Activated CD4-positive, alpha-beta memory T cell treated with anti-CD3 and anti-CD28 coated beads for 36 hours (primary cell): ENCODE measurements around the gene ABCC1. TPM values are rescaled to one million over a fixed set of nuclear protein-coding genes. Genes with fewer than 3 reads are reported as not detected.

Experiments
- CTCF ChIA-PET: fragments of 350-600 bp; sonication (Branson Sonifier 250); formaldehyde crosslinking; loops from one replicate; lab custom pipeline; 2021; ENCODE audit warnings: antibody characterized with exemption, inconsistent platforms; lab: Charles Lee
- POLR2A ChIA-PET: fragments of 350-600 bp; sonication (Branson Sonifier 250); formaldehyde crosslinking; loops from one replicate; lab custom pipeline; 2021; ENCODE audit warnings: antibody characterized with exemption; lab: Charles Lee
- DNase-seq: peaks from one replicate; pipeline ENCODE4 v3.0.0-alpha.2; 2020
- H3K27ac Mint-ChIP-seq: one replicate; pipeline ENCODE4 v1.8.0; 2021; ENCODE audit warnings: mixed read lengths
- H3K27me3 Mint-ChIP-seq: one replicate; pipeline ENCODE4 v1.8.0; 2021; ENCODE audit warnings: mixed read lengths
- H3K36me3 Mint-ChIP-seq: one replicate; pipeline ENCODE4 v1.8.0; 2021; ENCODE audit warnings: mixed read lengths
- H3K4me1 Mint-ChIP-seq: one replicate; pipeline ENCODE4 v1.8.0; 2021; ENCODE audit warnings: low read depth, mixed read lengths
- H3K4me3 Mint-ChIP-seq: one replicate; pipeline ENCODE4 v1.8.0; 2021; ENCODE audit warnings: mild to moderate bottlenecking, mixed read lengths
- H3K9me3 Mint-ChIP-seq: one replicate; pipeline ENCODE4 v1.8.0; 2021; ENCODE audit warnings: mixed read lengths
- intact Hi-C: fragments of 100-400 bp; cut with micrococcal nuclease; formaldehyde crosslinking; loops from one replicate; pipeline ENCODE4 v1.15.1; 2023
- total RNA-seq, 2 experiments: library from RNA; stranded (reverse); gene quantifications; one replicate each; pipeline ENCODE4 v1.2.3, GENCODE V29; 2021

ABCC1 gene
- total RNA-seq, 2 experiments from 2014 or later = 49.1 to 50.3 TPM

DNA sequence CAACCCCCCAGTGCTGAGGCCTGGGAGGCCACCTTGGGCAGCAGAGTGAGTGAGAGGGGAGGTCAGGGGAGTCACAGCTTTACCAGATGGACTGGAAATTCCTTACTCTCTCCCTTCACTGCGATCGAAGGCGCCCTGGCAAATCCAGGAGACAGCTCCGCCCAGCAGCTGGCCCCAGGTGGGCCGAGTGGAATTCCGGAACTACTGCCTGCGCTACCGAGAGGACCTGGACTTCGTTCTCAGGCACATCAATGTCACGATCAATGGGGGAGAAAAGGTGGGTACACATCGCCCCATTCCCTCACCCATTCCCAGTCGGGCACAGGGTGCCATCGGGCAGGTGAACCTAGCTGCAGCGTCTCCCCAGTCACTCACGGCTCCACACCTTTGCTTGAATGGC lies 182.2 kb downstream of the ABCC1 start:
- H3K36me3 Mint-ChIP-seq = peaks cover 43% of the 10 kb centered on the region
- no peaks in the 10 kb centered on the region for H3K27me3 Mint-ChIP-seq
- H3K4me1 Mint-ChIP-seq = no peaks in the 10 kb centered on the region
- intact Hi-C loops = no loop called here
- ChIA-PET POLR2A (no interaction called here), CTCF (interaction anchor here (0.6 to 1.0 kb wide), 2 partner anchors 109 to 366 kb away, joined by 3 read pairs; no protein-coding TSS in a partner anchor)
- H3K9me3 Mint-ChIP-seq = no peaks in the 10 kb centered on the region
- H3K4me3 Mint-ChIP-seq = no peak overlapping the region
- DNase-seq = no peak
- no peak overlapping the region for H3K27ac Mint-ChIP-seq

DNA sequence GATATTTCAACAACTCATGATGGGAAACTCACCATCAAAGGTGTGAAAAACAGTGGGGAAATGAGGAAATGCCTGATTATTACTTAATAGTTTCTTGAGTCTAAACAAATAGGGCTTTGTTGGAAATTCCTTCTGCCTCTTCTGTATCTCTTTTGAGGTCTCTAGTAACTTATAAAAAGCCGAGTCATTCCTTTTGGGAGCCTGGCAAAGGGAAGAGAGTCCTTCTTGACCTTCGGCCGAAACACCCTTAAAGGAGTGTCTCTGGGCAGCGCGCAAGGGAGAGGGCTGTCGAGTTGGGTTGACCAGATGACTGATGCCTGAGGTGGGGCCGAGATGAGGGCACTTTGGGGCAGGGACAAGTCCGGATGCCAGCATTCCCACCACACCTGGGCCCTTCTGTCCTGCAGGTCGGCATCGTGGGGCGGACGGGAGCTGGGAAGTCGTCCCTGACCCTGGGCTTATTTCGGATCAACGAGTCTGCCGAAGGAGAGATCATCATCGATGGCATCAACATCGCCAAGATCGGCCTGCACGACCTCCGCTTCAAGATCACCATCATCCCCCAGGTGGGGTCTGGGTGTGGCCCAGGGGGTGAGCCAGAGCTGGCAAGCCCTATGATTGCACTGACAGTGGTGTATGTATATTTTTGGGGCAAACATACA lies 184.7 kb downstream of the ABCC1 start:
- no peaks in the 10 kb centered on the region for H3K27me3 Mint-ChIP-seq
- no peak overlapping the region for H3K27ac Mint-ChIP-seq
- intact Hi-C loops = no loop called here
- no peaks in the 10 kb centered on the region for H3K4me1 Mint-ChIP-seq
- H3K36me3 Mint-ChIP-seq = peaks cover 46% of the 10 kb centered on the region
- ChIA-PET POLR2A (no interaction called here), CTCF (no interaction called here)
- no peak for DNase-seq
- no peak overlapping the region for H3K4me3 Mint-ChIP-seq
- no peaks in the 10 kb centered on the region for H3K9me3 Mint-ChIP-seq

DNA sequence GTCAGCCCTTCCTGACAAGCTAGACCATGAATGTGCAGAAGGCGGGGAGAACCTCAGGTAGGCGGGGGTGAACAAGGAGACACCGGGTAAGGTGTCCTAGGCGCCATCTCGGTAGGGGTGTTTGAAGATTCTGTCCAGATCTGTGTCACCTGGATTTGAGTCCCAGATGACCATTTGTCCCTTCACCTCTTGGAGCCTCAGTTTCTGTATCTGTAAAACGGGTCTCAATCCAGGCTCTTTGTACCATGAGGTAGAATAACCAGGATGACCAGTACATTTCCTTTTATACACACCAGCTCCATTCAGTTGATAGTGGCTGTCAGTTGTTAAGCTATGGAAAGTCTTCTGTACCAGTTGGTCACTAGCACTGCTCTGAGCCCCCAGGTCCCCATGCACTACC lies 187.2 kb downstream of the ABCC1 start:
- Mint-ChIP-seq H3K27ac (no peak overlapping the region), H3K4me3 (no peak overlapping the region), H3K9me3 (no peaks in the 10 kb centered on the region), H3K36me3 (peaks cover 44% of the 10 kb centered on the region), H3K27me3 (no peaks in the 10 kb centered on the region), H3K4me1 (no peaks in the 10 kb centered on the region)
- DNase-seq = no peak
- ChIA-PET POLR2A (no interaction called here), CTCF (no interaction called here)
- intact Hi-C loops = no loop called here

DNA sequence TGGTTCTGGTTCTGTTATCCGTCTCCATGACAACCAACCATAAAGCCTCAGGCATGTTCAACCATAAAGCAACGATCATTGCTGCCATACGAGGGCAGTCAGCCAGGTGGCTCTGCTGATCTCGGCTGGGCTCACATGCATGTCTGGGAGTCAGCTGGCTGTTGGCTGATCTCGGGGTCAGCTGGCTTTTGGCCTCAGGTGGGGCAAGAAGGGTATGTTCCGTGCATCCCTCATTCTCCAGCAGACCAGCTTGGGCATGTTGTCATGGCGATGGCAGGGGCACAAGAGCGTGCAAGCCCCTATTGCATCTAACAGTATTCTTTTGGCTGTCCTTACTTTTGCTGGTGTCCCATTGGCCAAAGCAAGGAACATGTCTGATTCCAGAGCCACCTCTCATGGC lies 187.7 kb downstream of the ABCC1 start:
- Mint-ChIP-seq H3K27me3 (no peaks in the 10 kb centered on the region), H3K4me1 (no peaks in the 10 kb centered on the region), H3K9me3 (no peaks in the 10 kb centered on the region), H3K36me3 (peaks cover 41% of the 10 kb centered on the region), H3K27ac (no peak overlapping the region), H3K4me3 (no peak overlapping the region)
- intact Hi-C loops = no loop called here
- CTCF ChIA-PET = no interaction called here
- POLR2A ChIA-PET = no interaction called here
- DNase-seq = no peak

DNA sequence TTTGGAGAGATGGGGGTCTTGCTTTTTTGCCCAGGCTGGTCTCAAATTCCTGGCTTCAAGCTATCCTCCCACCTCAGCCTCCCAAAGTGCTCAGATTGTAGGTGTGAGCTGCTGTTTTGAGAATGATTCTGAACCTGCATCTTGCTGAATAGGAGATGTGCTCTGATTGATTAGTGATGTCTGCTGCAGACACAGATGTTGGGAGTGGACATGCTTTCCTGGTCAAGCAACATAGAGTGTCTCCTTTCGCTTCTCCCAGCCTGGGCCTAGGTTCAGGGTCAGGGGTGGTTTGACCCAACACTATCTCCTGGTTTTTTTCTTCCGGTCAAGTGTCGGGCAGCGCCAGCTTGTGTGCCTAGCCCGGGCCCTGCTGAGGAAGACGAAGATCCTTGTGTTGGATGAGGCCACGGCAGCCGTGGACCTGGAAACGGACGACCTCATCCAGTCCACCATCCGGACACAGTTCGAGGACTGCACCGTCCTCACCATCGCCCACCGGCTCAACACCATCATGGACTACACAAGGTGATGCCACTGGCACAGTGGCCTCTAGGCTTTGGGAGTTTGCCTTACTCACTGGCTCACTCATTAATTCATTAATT lies 188.7 kb downstream of the ABCC1 start:
- H3K27ac Mint-ChIP-seq = no peak overlapping the region
- ChIA-PET CTCF (no interaction called here), POLR2A (no interaction called here)
- no peaks in the 10 kb centered on the region for H3K27me3 Mint-ChIP-seq
- no peaks in the 10 kb centered on the region for H3K9me3 Mint-ChIP-seq
- no peak overlapping the region for H3K4me3 Mint-ChIP-seq
- H3K4me1 Mint-ChIP-seq = no peaks in the 10 kb centered on the region
- intact Hi-C loops = no loop called here
- peaks cover 46% of the 10 kb centered on the region for H3K36me3 Mint-ChIP-seq
- DNase-seq = no peak

DNA sequence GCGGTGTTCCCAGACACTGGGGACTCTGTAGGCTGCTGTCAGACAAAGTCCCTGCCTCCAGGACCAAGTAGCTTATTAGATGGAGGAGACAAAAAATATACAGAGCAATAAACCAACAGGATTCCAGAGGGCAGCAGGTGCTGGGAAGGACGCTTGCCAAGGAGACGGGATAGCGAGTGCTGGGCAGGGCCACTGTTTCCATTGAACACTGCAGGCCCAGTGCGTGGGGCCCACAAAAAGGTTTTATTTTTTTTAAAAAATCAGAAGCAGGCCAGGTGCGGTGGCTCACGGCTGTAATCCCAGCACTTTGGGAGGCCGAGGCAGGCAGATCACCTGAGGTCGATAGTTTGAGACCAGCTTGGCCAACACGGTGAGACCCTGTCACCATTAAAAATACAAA lies 189.6 kb downstream of the ABCC1 start:
- CTCF ChIA-PET = no interaction called here
- Mint-ChIP-seq H3K36me3 (peaks cover 43% of the 10 kb centered on the region), H3K4me3 (no peak overlapping the region)

DNA sequence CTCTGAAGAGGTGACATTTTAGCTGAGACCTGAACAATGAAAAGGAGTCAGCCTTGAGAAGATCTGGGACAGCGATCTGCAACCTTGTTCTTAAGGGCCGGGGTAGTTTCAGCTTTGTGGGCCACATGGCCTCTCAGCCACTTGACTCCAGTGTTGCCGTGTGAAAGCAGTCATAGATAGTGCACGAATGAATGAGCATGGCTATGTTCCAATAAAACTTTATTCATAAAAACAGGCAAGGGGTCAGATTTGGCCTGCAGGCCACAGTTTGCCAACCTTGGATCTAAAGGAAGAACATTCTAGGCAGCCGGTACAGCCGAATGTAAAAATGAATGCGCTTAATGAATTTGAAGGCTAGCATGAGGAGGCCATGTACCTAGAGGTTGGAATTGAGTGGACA lies 190.4 kb downstream of the ABCC1 start:
- no peaks in the 10 kb centered on the region for H3K4me1 Mint-ChIP-seq
- CTCF ChIA-PET = no interaction called here

More for the DNA sequence above, 189.6 kb downstream of the ABCC1 start:
- no peaks in the 10 kb centered on the region for H3K27me3 Mint-ChIP-seq
- POLR2A ChIA-PET = no interaction called here
- no peaks in the 10 kb centered on the region for H3K4me1 Mint-ChIP-seq
- intact Hi-C loops = no loop called here
- DNase-seq = no peak
- H3K27ac Mint-ChIP-seq = no peak overlapping the region
- no peaks in the 10 kb centered on the region for H3K9me3 Mint-ChIP-seq

DNA sequence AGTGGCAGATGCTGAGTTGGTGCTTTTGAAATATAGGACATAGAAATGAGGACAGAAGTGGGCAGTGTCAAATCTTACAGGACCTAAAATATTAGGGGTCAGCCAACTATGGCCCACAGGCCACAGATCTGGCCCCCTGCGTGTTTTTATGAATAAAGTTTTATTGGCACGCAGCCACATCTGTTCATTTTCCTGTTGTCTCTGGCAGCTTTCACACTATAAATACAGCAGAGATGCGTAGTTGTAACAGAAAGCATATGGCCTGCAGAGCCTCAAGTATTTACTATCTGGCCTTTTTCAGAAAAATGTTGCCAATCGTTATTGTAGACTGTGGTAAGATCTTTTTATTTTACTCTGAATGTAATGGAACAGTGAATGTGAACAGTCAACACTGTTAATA lies 191.1 kb downstream of the ABCC1 start:
- H3K9me3 Mint-ChIP-seq = no peaks in the 10 kb centered on the region

More for the DNA sequence above, 190.4 kb downstream of the ABCC1 start:
- peaks cover 45% of the 10 kb centered on the region for H3K36me3 Mint-ChIP-seq
- DNase-seq = no peak
- no peaks in the 10 kb centered on the region for H3K27me3 Mint-ChIP-seq
- no peak overlapping the region for H3K27ac Mint-ChIP-seq
- POLR2A ChIA-PET = interaction anchor here (0.6 kb wide), 1 partner anchor 80 kb away, joined by 3 read pairs; no protein-coding TSS in a partner anchor
- no peaks in the 10 kb centered on the region for H3K9me3 Mint-ChIP-seq
- no peak overlapping the region for H3K4me3 Mint-ChIP-seq
- intact Hi-C loops = no loop called here

DNA sequence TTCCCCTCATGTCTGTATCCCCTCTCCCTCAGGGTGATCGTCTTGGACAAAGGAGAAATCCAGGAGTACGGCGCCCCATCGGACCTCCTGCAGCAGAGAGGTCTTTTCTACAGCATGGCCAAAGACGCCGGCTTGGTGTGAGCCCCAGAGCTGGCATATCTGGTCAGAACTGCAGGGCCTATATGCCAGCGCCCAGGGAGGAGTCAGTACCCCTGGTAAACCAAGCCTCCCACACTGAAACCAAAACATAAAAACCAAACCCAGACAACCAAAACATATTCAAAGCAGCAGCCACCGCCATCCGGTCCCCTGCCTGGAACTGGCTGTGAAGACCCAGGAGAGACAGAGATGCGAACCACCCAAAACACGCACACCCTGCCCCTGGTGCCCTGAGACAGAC lies 191.7 kb downstream of the ABCC1 start:
- CTCF ChIA-PET = interaction anchor here (0.6 kb wide), 1 partner anchor 382 kb away, joined by 3 read pairs; no protein-coding TSS in a partner anchor
- Mint-ChIP-seq H3K4me3 (no peak overlapping the region), H3K4me1 (no peaks in the 10 kb centered on the region), H3K27me3 (no peaks in the 10 kb centered on the region), H3K27ac (no peak overlapping the region), H3K36me3 (peaks cover 42% of the 10 kb centered on the region), H3K9me3 (no peaks in the 10 kb centered on the region)
- DNase-seq = no peak
- intact Hi-C loops = no loop called here
- POLR2A ChIA-PET = no interaction called here

More for the DNA sequence above, 191.1 kb downstream of the ABCC1 start:
- Mint-ChIP-seq H3K36me3 (peaks cover 41% of the 10 kb centered on the region), H3K4me3 (no peak overlapping the region), H3K27me3 (no peaks in the 10 kb centered on the region), H3K4me1 (no peaks in the 10 kb centered on the region), H3K27ac (no peak overlapping the region)
- ChIA-PET POLR2A (interaction anchor here (0.6 kb wide), 1 partner anchor 81 kb away, joined by 3 read pairs; no protein-coding TSS in a partner anchor), CTCF (interaction anchor here (0.9 kb wide), 1 partner anchor 14 kb away, joined by 4 read pairs; no protein-coding TSS in a partner anchor)
- no peak for DNase-seq
- intact Hi-C loops = no loop called here

DNA sequence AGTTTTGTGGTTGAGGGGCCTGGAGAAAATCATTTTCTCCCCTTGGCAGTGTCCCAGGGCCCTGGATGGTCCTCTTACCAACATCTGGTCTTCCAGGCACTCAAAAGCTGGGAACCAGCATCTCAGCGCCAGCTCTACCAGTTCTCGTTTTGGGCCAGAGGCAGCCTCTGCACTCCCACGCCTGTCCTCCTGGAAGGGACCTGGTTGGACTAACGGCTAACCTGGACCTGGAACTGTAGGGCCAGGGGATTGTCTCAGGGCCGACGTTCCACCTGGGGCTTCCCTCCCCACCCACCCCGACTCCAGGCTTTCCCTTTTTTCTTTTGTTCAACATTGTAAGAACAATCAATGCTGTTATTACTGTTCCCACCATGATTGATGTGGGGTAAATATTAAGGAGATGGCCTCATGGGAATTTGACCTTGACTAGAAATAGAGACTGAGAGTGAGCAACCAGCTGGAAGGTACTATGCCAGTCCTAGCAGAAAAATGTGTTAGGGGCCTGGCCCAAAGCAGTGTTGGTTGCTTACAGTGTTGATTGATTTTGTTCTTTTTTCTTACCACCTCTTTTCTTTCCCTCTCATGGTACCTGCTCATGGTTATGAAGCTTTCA lies 192.5 kb downstream of the ABCC1 start:
- DNase-seq = no peak
- Mint-ChIP-seq H3K27me3 (no peaks in the 10 kb centered on the region), H3K9me3 (no peaks in the 10 kb centered on the region), H3K27ac (no peak overlapping the region), H3K4me1 (no peaks in the 10 kb centered on the region), H3K36me3 (peaks cover 35% of the 10 kb centered on the region), H3K4me3 (no peak overlapping the region)
- ChIA-PET CTCF (interaction anchor here (0.6 kb wide), 1 partner anchor 383 kb away, joined by 3 read pairs; no protein-coding TSS in a partner anchor), POLR2A (interaction anchor here (0.6 kb wide), 1 partner anchor 76 kb away, joined by 3 read pairs; no protein-coding TSS in a partner anchor)
- intact Hi-C loops = no loop called here

DNA sequence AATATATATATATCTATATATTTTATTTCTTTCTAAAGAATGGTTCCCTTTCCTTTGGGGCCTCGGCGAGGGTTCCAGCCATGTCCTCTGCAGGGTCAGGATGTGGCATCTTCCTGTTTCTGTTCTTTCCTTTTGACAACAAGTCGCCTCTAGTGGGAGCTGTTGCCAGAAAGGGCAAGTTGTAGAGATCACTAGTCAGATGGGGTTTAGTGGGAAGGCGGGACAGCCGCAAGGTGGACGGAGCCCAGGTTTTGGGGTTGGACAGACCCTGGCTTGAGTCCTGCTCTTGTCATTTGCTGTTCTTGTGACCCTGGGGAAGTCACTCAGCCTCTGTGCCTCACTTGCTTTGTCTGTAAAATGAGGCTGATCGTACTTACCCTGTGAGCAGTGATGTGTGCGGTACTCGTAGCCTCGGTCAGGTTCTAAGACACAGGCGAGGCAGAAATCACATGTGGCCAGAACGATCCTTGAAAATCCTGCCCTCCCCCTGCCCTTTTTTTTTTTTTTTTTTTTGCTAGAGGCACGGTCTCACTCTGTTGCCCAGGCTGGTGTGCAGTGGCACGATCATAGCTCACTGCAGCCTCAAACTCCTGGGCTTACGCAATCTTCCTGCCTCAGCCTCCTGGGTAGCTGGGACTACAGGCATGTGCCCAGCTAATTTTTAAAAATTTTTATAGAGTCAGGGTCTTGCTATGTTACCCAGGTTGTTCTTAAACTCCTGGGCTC lies 193.8 kb downstream of the ABCC1 start:
- H3K4me3 Mint-ChIP-seq = no peak overlapping the region
- peaks cover 35% of the 10 kb centered on the region for H3K36me3 Mint-ChIP-seq
- no peaks in the 10 kb centered on the region for H3K9me3 Mint-ChIP-seq
- no peak overlapping the region for H3K27ac Mint-ChIP-seq
- ChIA-PET CTCF (interaction anchor here (0.6 to 1.1 kb wide), 2 partner anchors 19 to 260 kb away, joined by 3 read pairs; no protein-coding TSS in a partner anchor), POLR2A (no interaction called here)
- intact Hi-C loops = no loop called here
- H3K27me3 Mint-ChIP-seq = no peaks in the 10 kb centered on the region
- DNase-seq = peak; percentile 15
- no peaks in the 10 kb centered on the region for H3K4me1 Mint-ChIP-seq

DNA sequence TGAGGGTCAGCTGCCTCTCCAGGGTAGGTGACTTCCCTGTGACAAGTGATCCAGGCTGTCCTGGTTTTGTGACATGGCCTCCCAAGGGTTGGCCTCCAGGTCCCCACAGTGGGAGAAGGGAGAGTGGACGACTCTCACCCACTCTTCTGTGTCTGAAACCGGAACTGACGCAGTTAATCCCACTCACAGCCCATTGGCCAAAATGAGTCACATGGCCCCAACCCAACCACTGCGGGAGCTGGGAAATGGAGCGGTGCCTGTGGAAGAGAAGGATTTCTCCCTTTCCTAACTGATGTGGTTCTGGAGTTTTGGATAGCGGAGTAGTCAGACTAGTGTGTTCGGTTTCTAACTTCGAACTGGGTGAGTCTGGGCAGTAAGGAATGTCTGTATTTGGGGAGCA lies 194.5 kb downstream of the ABCC1 start:
- Mint-ChIP-seq H3K36me3 (peaks cover 33% of the 10 kb centered on the region), H3K4me3 (no peak overlapping the region), H3K27ac (no peak overlapping the region)

More for the DNA sequence above, 194.5 kb downstream of the ABCC1 start:
- Mint-ChIP-seq H3K4me1 (no peaks in the 10 kb centered on the region), H3K9me3 (no peaks in the 10 kb centered on the region), H3K27me3 (no peaks in the 10 kb centered on the region)
- CTCF ChIA-PET = interaction anchor here (0.6 kb wide), 1 partner anchor 261 kb away, joined by 3 read pairs; no protein-coding TSS in a partner anchor
- POLR2A ChIA-PET = no interaction called here
- DNase-seq = no peak
- intact Hi-C loops = no loop called here
